ENCODE data around the gene CEMIP. TPM values are rescaled to one million over a fixed set of nuclear protein-coding genes. Genes with fewer than 3 reads are reported as not detected.

Gene CEMIP
- total and polyA plus RNA-seq, 10 of the 15 experiments (the other 5 are each of a cell fraction or from before 2014, with no cell fraction given), result 0.01 to 0.44 (median 0.16) TPM; not detected in 6

DNA sequence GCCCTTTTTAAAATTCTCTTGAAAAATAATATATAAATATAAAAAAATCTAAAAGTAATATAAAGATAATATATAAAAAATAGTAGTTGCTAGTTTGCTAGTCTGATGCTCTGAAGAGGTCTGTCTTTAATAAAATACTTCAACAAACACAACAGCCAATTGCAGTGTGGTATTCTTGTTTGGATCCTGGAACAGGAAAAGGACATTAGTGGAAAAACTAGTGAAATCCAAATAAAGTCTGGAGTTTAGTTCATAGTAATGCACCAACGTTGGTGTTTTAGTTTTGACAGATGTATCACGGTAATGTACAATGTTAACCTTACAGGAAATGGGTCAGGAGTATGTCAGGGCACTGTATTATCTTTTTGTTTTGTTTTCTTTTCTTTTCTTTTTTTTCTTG is 26.0 kb upstream of the CEMIP start (continued):
- TF ChIP-seq, protein P1, sequence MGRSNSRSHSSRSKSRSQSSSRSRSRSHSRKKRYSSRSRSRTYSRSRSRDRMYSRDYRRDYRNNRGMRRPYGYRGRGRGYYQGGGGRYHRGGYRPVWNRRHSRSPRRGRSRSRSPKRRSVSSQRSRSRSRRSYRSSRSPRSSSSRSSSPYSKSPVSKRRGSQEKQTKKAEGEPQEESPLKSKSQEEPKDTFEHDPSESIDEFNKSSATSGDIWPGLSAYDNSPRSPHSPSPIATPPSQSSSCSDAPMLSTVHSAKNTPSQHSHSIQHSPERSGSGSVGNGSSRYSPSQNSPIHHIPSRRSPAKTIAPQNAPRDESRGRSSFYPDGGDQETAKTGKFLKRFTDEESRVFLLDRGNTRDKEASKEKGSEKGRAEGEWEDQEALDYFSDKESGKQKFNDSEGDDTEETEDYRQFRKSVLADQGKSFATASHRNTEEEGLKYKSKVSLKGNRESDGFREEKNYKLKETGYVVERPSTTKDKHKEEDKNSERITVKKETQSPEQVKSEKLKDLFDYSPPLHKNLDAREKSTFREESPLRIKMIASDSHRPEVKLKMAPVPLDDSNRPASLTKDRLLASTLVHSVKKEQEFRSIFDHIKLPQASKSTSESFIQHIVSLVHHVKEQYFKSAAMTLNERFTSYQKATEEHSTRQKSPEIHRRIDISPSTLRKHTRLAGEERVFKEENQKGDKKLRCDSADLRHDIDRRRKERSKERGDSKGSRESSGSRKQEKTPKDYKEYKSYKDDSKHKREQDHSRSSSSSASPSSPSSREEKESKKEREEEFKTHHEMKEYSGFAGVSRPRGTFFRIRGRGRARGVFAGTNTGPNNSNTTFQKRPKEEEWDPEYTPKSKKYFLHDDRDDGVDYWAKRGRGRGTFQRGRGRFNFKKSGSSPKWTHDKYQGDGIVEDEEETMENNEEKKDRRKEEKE (IDR thresholded peaks at IDR 0.05), result no peak
- TF ChIP-seq KAT2A (conservative IDR thresholded peaks at IDR 0.05; ENCODE audit: control insufficient read depth, low read depth, low read length), result no peak

DNA sequence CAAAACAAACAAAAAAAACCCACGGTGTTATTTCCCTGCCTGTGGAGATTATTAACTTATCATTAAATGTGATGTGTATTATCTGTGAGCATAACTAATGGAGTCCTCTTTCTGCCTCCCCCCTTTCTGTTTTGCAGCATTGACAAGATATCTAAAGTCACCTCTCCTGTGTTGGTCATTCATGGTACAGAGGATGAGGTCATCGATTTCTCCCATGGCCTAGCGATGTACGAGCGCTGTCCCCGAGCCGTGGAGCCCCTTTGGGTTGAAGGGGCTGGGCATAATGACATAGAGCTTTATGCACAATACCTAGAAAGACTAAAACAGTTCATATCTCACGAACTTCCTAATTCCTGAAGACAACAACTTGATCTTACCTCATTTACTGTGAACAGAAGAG is 25.2 kb upstream of the CEMIP start:
- no TSS peak for BruUV-seq (replicated peaks)
- 90% methylated on average over 8 of the region's 8 CpGs for WGBS (ENCODE audit: insufficient coverage, insufficient replicate concordance, low lambda C conversion rate, missing lambda C conversion rate)
- Histone ChIP-seq H3K27ac (ENCODE audit: control insufficient read depth, insufficient read depth) (no peak overlapping the region), H3K27me3 (replicated peaks in 1 of 2; ENCODE audit: control insufficient read depth in 2 of 2, insufficient read depth in 2 of 2, low read length in 1 of 2) (no peaks in the 10 kb centered on the region), H3K9ac (ENCODE audit: control insufficient read depth, insufficient read depth, low read length) (no peak overlapping the region), H3K4me1 (ENCODE audit: control insufficient read depth, insufficient read depth, low read length) (no peaks in the 10 kb centered on the region), H3K4me2 (ENCODE audit: control insufficient read depth, insufficient read depth) (no peak overlapping the region), H3K79me2 (ENCODE audit: control insufficient read depth, insufficient read depth, low read length) (no peaks in the 10 kb centered on the region), H4K20me1 (ENCODE audit: control insufficient read depth, insufficient read depth) (no peaks in the 10 kb centered on the region), H3K9me3 (replicated peaks; ENCODE audit: control insufficient read depth, insufficient read depth, low read length) (no peaks in the 10 kb centered on the region), H3K4me3 (no peak overlapping the region), H2AFZ (ENCODE audit: control insufficient read depth, low read depth, low read length) (no peak overlapping the region), H3K36me3 (ENCODE audit: control insufficient read depth in 2 of 2, insufficient read depth in 2 of 2, low read length in 1 of 2) (no peaks in the 10 kb centered on the region; a peak in 2 of 4 replicates)
- no peak for FAIRE-seq
- CTCF ChIA-PET, result no interaction called here
- SMC1A ChIA-PET (ENCODE audit: uncharacterized antibody, unreplicated experiment), result no interaction called here
- in situ Hi-C loops (cut with MboI) (no loop called here), intact Hi-C loops (cut with micrococcal nuclease; ENCODE audit: unreplicated experiment) (no loop called here)
- POLR2A ChIA-PET, result no interaction called here
- ATAC-seq, result no peak
- RAD21 ChIA-PET (ENCODE audit: unreplicated experiment), result no interaction called here
- DNase-seq (ENCODE audit: low read depth, low spot score), result no peak
- TF ChIP-seq, protein P2, sequence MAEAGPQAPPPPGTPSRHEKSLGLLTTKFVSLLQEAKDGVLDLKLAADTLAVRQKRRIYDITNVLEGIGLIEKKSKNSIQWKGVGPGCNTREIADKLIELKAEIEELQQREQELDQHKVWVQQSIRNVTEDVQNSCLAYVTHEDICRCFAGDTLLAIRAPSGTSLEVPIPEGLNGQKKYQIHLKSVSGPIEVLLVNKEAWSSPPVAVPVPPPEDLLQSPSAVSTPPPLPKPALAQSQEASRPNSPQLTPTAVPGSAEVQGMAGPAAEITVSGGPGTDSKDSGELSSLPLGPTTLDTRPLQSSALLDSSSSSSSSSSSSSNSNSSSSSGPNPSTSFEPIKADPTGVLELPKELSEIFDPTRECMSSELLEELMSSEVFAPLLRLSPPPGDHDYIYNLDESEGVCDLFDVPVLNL (IDR thresholded peaks at IDR 0.05; ENCODE audit: low read depth, low read length), result no peak
- TF ChIP-seq CBFB (IDR thresholded peaks at IDR 0.05; ENCODE audit: low read depth) (no peak), ZNF207 (IDR thresholded peaks at IDR 0.05; ENCODE audit: borderline replicate concordance) (no peak), RB1 (IDR thresholded peaks at IDR 0.05; ENCODE audit: borderline replicate concordance) (no peak), MYB (IDR thresholded peaks at IDR 0.05; ENCODE audit: borderline replicate concordance, low read depth, low read length) (no peak), HCFC1 (IDR thresholded peaks at IDR 0.05; ENCODE audit: low read length) (no peak), CHD2 (IDR thresholded peaks at IDR 0.05; ENCODE audit: borderline replicate concordance, low read depth, low read length) (no peak), YBX1 (IDR thresholded peaks at IDR 0.05) (no peak), HDAC6 (IDR thresholded peaks at IDR 0.05; ENCODE audit: unreplicated experiment) (no peak)
- TF ChIP-seq, protein P3, sequence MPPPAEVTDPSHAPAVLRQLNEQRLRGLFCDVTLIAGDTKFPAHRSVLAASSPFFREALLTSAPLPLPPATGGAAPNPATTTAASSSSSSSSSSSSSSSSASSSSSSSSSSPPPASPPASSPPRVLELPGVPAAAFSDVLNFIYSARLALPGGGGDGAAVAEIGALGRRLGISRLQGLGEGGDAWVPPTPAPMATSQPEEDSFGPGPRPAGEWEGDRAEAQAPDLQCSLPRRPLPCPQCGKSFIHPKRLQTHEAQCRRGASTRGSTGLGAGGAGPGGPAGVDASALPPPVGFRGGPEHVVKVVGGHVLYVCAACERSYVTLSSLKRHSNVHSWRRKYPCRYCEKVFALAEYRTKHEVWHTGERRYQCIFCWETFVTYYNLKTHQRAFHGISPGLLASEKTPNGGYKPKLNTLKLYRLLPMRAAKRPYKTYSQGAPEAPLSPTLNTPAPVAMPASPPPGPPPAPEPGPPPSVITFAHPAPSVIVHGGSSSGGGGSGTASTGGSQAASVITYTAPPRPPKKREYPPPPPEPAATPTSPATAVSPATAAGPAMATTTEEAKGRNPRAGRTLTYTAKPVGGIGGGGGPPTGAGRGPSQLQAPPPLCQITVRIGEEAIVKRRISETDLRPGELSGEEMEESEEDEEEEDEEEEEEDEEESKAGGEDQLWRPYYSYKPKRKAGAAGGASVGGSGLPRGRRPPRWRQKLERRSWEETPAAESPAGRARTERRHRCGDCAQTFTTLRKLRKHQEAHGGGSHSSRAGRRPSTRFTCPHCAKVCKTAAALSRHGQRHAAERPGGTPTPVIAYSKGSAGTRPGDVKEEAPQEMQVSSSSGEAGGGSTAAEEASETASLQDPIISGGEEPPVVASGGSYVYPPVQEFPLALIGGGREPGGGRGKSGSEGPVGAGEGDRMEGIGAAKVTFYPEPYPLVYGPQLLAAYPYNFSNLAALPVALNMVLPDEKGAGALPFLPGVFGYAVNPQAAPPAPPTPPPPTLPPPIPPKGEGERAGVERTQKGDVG (CRISPR knock-in tag; IDR thresholded peaks at IDR 0.05), result no peak
- TF ChIP-seq, protein P4, sequence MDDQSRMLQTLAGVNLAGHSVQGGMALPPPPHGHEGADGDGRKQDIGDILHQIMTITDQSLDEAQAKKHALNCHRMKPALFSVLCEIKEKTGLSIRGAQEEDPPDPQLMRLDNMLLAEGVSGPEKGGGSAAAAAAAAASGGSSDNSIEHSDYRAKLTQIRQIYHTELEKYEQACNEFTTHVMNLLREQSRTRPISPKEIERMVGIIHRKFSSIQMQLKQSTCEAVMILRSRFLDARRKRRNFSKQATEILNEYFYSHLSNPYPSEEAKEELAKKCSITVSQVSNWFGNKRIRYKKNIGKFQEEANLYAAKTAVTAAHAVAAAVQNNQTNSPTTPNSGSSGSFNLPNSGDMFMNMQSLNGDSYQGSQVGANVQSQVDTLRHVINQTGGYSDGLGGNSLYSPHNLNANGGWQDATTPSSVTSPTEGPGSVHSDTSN (IDR thresholded peaks at IDR 0.05; ENCODE audit: insufficient replicate concordance, low read depth, low read length), result no peak
- TF ChIP-seq, protein P5, sequence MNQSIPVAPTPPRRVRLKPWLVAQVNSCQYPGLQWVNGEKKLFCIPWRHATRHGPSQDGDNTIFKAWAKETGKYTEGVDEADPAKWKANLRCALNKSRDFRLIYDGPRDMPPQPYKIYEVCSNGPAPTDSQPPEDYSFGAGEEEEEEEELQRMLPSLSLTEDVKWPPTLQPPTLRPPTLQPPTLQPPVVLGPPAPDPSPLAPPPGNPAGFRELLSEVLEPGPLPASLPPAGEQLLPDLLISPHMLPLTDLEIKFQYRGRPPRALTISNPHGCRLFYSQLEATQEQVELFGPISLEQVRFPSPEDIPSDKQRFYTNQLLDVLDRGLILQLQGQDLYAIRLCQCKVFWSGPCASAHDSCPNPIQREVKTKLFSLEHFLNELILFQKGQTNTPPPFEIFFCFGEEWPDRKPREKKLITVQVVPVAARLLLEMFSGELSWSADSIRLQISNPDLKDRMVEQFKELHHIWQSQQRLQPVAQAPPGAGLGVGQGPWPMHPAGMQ (IDR thresholded peaks at IDR 0.05; ENCODE audit: borderline replicate concordance), result no peak

Measured in GM12878 (cell line).